NCI-H2107 treated with DMSO at 0.1 percent for 48 hours (cell line): ENCODE data around the gene TIMM22.
A peak's percentile ranks its signal among the peaks of the same experiment; 100 is the strongest.

ENCODE experiments used
- DNase-seq: peaks from one replicate; lab custom pipeline; 2025; ENCODE audit not compliant: unreplicated experiment; lab: John Stamatoyannopoulos, UW

The TIMM22 gene

GRCh38 chr17:1001640-1002411 is 4.9 kb downstream of the TIMM22 start:
- no peak for DNase-seq

DNA sequence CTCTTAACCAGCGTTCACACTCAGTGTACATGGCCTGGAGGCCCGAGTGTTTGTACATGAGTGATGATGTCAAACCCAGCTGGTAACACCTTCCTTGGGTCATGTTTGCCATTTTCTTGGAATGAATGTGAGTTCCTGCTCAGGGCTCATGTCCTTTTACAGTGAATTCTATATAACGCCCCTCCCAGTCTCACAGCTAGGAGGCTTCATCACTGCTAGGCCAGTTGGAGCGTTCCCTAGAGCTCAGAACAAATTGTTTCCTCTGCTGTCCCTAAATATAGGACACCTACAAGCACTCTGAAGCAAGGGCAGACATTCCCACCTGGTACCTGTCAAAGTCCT is 5.5 kb downstream of the TIMM22 start:
- DNase-seq: no peak

DNA sequence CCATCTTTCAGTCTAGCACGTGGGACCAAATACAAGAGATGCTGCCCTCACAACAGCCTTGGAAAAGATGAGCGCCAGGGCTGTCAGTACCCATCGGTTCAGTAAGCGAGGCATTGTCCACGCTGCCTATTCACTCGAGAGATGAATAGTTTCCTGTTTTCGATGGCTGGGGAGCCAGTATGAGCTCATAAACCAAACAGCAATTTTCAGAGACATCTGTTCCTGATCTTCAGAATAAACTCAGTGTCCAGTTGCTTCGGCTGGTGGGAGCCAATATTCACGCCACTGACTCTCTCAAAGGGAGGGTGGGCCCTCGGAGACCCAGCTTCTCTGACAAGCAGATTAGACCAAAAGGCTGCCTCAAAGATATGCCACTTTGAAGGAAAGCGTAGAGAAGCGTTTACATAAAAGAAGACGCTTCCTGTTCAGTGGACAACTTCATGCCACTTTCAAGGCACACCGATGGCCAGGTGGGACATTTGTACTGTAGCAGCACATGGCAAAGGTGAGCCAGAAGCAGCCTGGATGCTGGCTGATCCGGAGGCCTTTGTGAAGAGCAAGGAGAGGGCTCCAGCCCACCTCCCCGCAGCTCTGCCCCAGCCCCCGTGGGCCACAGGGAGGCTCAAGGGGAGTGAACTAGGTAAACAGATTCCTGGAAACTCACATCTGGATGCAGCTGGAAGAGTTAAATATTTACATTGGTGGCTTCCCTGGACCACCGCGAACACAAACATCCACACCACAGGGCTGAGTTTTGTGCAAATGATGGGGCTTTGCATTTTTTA is 6.0 kb downstream of the TIMM22 start:
- no peak for DNase-seq

GRCh38 chr17:1003633-1003971 is 6.7 kb downstream of the TIMM22 start:
- no peak for DNase-seq

GRCh38 chr17:1003972-1004768 is 7.2 kb downstream of the TIMM22 start:
- no peak for DNase-seq

- DNase-seq: no peak
These were observed 7.9 kb downstream of the TIMM22 start for GRCh38 chr17:1004769-1005295.

DNA sequence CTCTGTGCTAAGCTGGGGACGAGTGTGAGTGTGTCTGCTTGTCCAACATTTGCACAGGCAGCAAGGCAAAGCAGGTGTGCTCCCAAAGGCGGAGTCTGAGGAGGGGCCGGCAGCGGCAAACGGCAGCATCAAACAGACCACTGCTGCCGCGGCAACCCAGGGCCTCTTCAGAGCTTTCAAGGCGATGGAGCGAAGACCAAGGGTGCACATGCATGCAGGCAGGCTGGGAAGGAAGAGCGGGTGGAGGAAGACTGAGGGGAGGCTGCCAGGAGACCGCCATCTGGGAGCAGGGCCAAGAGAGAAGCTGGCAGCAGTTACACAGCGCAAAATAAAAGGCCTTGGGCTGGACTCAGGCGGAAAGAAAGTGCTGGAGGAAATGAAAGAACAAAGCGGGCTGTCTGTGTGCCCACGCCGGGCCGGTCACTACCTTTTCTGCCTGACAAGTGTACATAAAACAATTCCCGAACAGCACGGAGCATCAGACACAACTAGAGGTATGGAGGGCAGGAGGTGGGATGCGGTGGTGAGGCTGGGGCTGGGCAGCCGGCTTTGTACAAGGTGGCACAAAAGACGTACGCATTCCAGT is 8.5 kb downstream of the TIMM22 start:
- peak; percentile 44 for DNase-seq

- DNase-seq: no peak
These were observed 9.1 kb downstream of the TIMM22 start for GRCh38 chr17:1006054-1006453.

- DNase-seq: no peak
These were observed 10.5 kb downstream of the TIMM22 start for GRCh38 chr17:1007310-1008007.

GRCh38 chr17:1008008-1008761 is 11.3 kb downstream of the TIMM22 start:
- no peak for DNase-seq

DNA sequence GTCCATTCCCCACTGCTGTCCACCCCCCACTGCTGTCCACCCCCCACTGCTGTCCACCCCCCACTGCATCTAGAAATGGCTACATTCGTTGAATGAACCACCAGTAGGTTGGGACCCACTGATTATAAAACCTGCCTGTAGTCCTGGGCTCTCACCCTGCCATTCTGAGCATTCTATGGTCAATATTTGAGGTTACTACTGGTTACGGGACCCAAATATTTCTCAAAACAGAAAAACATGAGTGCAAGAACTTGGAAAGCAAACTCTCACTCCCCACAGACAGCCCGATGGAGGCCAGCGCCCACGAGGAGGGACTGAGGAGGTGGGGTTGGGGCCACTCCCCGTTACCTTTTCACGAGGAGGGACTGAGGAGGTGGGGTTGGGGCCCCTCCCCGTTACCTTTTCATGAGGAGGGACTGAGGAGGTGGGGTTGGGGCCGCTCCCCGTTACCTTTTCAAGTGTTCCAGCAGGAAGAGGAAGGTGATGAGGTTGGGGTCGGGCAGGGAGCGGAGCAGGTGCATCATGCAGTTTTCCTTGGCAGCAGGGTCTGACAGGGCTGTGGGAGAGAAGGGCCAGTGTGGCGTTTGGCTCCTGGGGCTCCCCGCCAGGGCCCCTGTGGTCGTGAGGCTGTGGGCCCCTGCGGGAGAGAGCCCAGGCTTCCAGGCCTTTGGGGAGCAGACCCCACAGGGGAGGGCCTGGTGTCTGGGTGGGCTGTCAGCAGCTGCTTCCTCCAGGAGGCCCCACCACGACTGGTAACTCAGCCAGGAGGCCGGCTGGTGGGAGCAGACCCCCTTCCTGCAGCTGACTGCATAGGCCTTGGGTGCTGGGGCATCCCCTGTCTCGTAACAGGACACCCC is 12.5 kb downstream of the TIMM22 start:
- DNase-seq: no peak

GRCh38 chr17:1010086-1010450 is 13.1 kb downstream of the TIMM22 start:
- no peak for DNase-seq

DNA sequence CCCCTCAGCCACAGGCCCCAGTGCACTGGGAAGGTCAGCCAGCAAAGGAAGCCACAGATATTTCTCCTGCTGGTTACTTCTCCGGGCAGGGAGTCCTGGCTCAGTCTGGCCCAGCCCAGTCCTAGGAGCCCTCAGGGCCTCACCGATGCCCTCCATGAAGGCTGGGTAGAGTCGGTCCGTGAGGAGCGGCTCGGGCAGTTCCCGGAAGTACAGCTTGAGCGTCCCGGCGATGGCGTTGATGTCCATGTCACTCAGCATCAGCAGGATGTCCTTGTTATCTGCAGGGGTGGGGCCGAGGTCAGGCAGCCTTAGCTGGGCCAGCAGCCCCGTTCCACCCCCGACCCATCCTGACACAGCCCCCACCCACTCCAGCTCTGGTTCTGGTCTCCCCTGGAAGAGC is 13.7 kb downstream of the TIMM22 start:
- no peak for DNase-seq

- DNase-seq: no peak
These were observed 14.2 kb downstream of the TIMM22 start for GRCh38 chr17:1011138-1011537.

GRCh38 chr17:1011760-1012735 is 15.1 kb downstream of the TIMM22 start:
- no peak for DNase-seq

- no peak for DNase-seq
These were observed 16.1 kb downstream of the TIMM22 start for GRCh38 chr17:1012823-1013728.

- DNase-seq: no peak
These were observed 16.8 kb downstream of the TIMM22 start for GRCh38 chr17:1013729-1014090.
